Mesendoderm (in vitro differentiated cells): Measurements from ENCODE around the gene ZFP91.

Experiments used
- DNase-seq: peaks from one replicate; pipeline ENCODE4 v3.0.0; 2013
- H2AK5ac ChIP-seq: 2 replicates; pipeline ENCODE4 v1.6.1; 2013; ENCODE audit warnings: low read length, inconsistent platforms
- H2BK120ac ChIP-seq: 2 replicates; pipeline ENCODE4 v1.6.1; 2013; ENCODE audit warnings: low read depth, mild to moderate bottlenecking, low read length, moderate library complexity, mixed read lengths
- H2BK15ac ChIP-seq: replicated peaks from 2 replicates; pipeline ENCODE4 v1.6.1; 2013; ENCODE audit warnings: low read depth, mild to moderate bottlenecking, moderate library complexity
- H2BK5ac ChIP-seq: 2 replicates; pipeline ENCODE4 v1.6.1; 2013; ENCODE audit warnings: low read length, inconsistent platforms
- H3K18ac ChIP-seq: 2 replicates; pipeline ENCODE4 v1.6.1; 2013; ENCODE audit warnings: mild to moderate bottlenecking, low read length, mixed read lengths
- H3K23ac ChIP-seq: one replicate; pipeline ENCODE4 v1.6.1; 2013; ENCODE audit warnings: low read length
- H3K27ac ChIP-seq: 2 replicates; pipeline ENCODE4 v1.5.1; 2013; ENCODE audit warnings: low read depth, mild to moderate bottlenecking, inconsistent platforms, low read length, moderate library complexity
- H3K27me3 ChIP-seq: 2 replicates; pipeline ENCODE4 v1.6.1; 2013; ENCODE audit warnings: low read length, control low read depth, mild to moderate bottlenecking, inconsistent platforms; ENCODE audit not compliant: insufficient read depth, poor library complexity
- H3K36me3 ChIP-seq: 2 replicates; pipeline ENCODE4 v1.6.1; 2013; ENCODE audit warnings: low read length, inconsistent platforms; ENCODE audit not compliant: control insufficient read depth, insufficient read depth
- H3K4ac ChIP-seq: one replicate; pipeline ENCODE4 v1.6.1; 2013; ENCODE audit warnings: low read depth, mild to moderate bottlenecking, low read length, moderate library complexity
- H3K4me1 ChIP-seq: 2 replicates; pipeline ENCODE4 v1.6.1; 2013; ENCODE audit warnings: low read depth, low read length, inconsistent platforms; ENCODE audit not compliant: control insufficient read depth
- H3K4me2 ChIP-seq: 2 replicates; pipeline ENCODE4 v1.6.1; 2013; ENCODE audit warnings: low read length
- H3K4me3 ChIP-seq: 2 replicates; pipeline ENCODE4 v1.5.1; 2013; ENCODE audit warnings: mild to moderate bottlenecking, low read length
- H3K56ac ChIP-seq: one replicate; pipeline ENCODE4 v1.6.1; 2013; ENCODE audit warnings: low read length
- H3K79me1 ChIP-seq: 2 replicates; pipeline ENCODE4 v1.6.1; 2013; ENCODE audit warnings: low read length, inconsistent platforms
- H3K79me2 ChIP-seq: 2 replicates; pipeline ENCODE4 v1.6.1; 2013; ENCODE audit warnings: mild to moderate bottlenecking, low read length; ENCODE audit not compliant: control insufficient read depth, insufficient read depth
- H3K9ac ChIP-seq: 2 replicates; pipeline ENCODE4 v1.6.1; 2013; ENCODE audit warnings: low read length, inconsistent platforms
- H4K5ac ChIP-seq: one replicate; pipeline ENCODE4 v1.6.1; 2013; ENCODE audit warnings: low read length
- H4K8ac ChIP-seq: one replicate; pipeline ENCODE4 v1.6.1; 2013; ENCODE audit warnings: low read depth, mild to moderate bottlenecking, control low read depth, low read length, moderate library complexity
- WGBS: extraction: QIAGEN DNeasy Blood & Tissue Kit; methylation state at CpG from one replicate; pipeline ENCODE4 v1.1.7; 2013; ENCODE audit warnings: low lambda C conversion rate, missing lambda C conversion rate; ENCODE audit not compliant: insufficient coverage; ENCODE audit errors: extremely low coverage; 5-methylcytosine and 5-hydroxymethylcytosine counted together

ZFP91 gene

DNA sequence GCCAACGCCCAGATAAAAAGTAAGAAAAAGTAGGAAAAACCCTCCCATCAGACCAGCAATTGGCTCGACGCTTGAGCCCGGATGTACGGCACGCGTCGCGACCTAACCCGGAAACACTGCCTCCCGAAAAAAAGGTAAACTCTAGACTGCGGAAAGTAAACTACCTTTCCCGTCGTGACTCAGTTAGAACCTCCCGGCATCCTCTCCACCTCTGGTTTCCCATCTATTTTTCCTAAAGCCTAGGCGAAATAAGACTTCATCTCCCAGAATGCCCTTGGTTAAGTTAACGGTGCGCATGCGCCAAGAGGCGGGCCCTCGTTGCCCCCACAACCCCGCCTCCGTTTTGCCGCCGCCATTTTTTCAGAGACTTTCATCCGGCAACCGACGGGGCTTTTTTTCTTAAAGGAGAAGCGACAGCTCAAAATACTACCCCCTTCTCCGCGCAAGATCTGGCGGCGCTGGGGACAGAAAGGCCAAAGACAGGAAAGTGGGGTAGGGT is 678 bp upstream of the ZFP91 start:
- peak; percentile 99 for DNase-seq
- peak overlapping the region; percentile 93 for H3K56ac ChIP-seq
- WGBS, result no CpG with 5 or more reads among the region's 33 CpGs
- H3K79me1 ChIP-seq, result no peaks in the 10 kb centered on the region
- peak overlapping the region; percentile 89 for H3K9ac ChIP-seq
- H3K23ac ChIP-seq, result peak overlapping the region; percentile 34
- no peak overlapping the region for H4K5ac ChIP-seq
- H3K4me2 ChIP-seq, result peak overlapping the region; percentile 71
- H3K4ac ChIP-seq, result peak overlapping the region; percentile 99
- H3K18ac ChIP-seq, result peak overlapping the region; percentile 99
- peak overlapping the region; percentile 64 for H2BK5ac ChIP-seq
- H3K79me2 ChIP-seq, result peaks cover 25% of the 10 kb centered on the region
- peak overlapping the region; percentile 7 for H4K8ac ChIP-seq
- H3K4me1 ChIP-seq, result no peaks in the 10 kb centered on the region
- H2BK15ac ChIP-seq, result no peak overlapping the region
- H3K27ac ChIP-seq, result peak overlapping the region; percentile 86
- no peak overlapping the region for H2AK5ac ChIP-seq
- no peaks in the 10 kb centered on the region for H3K27me3 ChIP-seq
- H3K4me3 ChIP-seq, result peak overlapping the region; percentile 96
- H2BK120ac ChIP-seq, result peak overlapping the region; percentile 1
- H3K36me3 ChIP-seq, result no peaks in the 10 kb centered on the region

DNA sequence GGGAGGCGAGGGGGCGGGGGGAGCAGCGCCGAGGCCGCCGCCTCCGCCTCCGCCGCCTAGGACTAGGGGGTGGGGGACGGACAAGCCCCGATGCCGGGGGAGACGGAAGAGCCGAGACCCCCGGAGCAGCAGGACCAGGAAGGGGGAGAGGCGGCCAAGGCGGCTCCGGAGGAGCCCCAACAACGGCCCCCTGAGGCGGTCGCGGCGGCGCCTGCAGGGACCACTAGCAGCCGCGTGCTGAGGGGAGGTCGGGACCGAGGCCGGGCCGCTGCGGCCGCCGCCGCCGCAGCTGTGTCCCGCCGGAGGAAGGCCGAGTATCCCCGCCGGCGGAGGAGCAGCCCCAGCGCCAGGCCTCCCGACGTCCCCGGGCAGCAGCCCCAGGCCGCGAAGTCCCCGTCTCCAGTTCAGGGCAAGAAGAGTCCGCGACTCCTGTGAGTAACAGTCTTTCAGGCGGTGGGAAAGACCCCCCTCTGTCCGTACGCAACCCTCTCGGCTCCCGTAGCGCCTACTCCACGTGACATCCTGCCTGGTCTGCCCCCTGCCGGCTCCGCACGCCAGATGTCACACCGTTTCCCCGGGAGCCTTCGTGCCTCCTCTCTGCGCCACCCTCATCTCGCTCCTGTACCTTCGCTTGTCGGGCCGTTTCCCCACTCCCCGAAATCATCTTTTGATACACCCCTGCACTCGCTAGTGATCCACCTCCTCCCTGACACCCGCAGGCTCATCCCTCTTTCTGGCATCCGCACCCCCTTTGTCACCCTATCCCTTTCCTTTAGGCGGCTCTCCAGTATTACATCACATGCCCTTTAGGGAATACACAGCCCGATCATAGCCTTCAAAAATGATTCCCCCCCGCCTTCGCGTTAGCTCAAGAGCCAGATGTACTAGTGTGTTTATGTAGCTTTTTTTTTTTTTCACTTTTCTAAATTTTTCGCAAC is 598 bp downstream of the ZFP91 start:
- Histone ChIP-seq H3K4me2 (peak overlapping the region; percentile 60), H2BK120ac (no peak overlapping the region), H4K8ac (peak overlapping the region; percentile 83), H2AK5ac (no peak overlapping the region), H3K18ac (peak overlapping the region; percentile 94), H3K4me3 (peak overlapping the region; percentile 96), H2BK15ac (no peak overlapping the region), H3K27me3 (no peaks in the 10 kb centered on the region), H3K4ac (peak overlapping the region; percentile 98), H3K9ac (peak overlapping the region; percentile 94), H3K79me1 (no peaks in the 10 kb centered on the region), H3K4me1 (no peaks in the 10 kb centered on the region), H3K27ac (peak overlapping the region; percentile 99), H3K79me2 (peaks cover 29% of the 10 kb centered on the region), H4K5ac (no peak overlapping the region), H3K36me3 (no peaks in the 10 kb centered on the region), H3K56ac (peak overlapping the region; percentile 97), H2BK5ac (peak overlapping the region; percentile 90), H3K23ac (peak overlapping the region; percentile 50)
- no CpG with 5 or more reads among the region's 78 CpGs for WGBS
- DNase-seq, result peak; percentile 93

DNA sequence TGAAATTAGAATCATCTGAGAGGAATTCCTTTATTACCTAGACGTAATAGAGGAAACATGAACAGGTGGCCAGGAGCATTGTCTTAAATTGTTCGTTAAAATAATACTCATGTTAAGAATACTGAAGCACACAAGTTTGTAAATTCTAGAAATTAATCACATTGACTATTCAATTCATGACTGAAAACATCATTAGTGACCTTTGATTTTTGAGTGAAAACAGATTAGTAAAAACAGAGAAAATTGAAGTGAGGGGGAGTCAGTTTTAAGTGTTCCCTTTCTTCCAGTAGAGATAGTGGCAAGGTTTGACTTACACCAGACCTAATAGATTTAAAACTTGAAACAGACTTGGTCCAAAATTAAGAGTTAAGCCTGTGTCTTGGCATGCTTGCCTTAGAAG is 1.4 kb downstream of the ZFP91 start:
- H4K8ac ChIP-seq, result no peak overlapping the region
- DNase-seq, result no peak
- peak overlapping the region; percentile 28 for H3K9ac ChIP-seq
- H2AK5ac ChIP-seq, result no peak overlapping the region
- H3K23ac ChIP-seq, result no peak overlapping the region
- H3K36me3 ChIP-seq, result no peaks in the 10 kb centered on the region
- no peak overlapping the region for H3K4me3 ChIP-seq
- no peaks in the 10 kb centered on the region for H3K79me1 ChIP-seq
- H2BK5ac ChIP-seq, result no peak overlapping the region
- WGBS, result no CpG with 5 or more reads among the region's 2 CpGs
- H3K4me2 ChIP-seq, result peak overlapping the region; percentile 9
- H4K5ac ChIP-seq, result no peak overlapping the region
- no peak overlapping the region for H2BK120ac ChIP-seq
- no peak overlapping the region for H3K56ac ChIP-seq
- no peaks in the 10 kb centered on the region for H3K27me3 ChIP-seq
- H2BK15ac ChIP-seq, result no peak overlapping the region
- H3K18ac ChIP-seq, result no peak overlapping the region
- H3K4me1 ChIP-seq, result no peaks in the 10 kb centered on the region
- H3K27ac ChIP-seq, result no peak overlapping the region
- H3K4ac ChIP-seq, result no peak overlapping the region
- peaks cover 31% of the 10 kb centered on the region for H3K79me2 ChIP-seq

DNA sequence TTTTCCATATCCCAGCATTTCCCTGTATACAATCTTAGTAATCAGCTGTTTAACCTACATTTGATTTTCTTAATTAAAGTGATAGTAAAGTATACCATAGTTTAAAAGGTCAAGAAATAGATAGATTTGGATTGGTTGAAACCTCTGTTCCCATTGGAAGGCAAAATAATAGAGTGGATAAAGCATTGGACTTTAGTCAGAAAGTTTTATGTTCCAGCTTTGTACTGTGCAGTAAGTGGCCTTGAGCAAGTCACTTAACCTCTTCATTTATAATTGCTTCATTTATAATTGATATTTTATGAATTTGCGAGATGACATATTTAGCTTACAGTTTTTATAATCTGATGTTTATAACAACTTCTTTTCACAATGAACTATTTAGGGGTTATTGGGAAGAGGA is 3.6 kb downstream of the ZFP91 start:
- Histone ChIP-seq H3K4me1 (no peaks in the 10 kb centered on the region), H4K5ac (no peak overlapping the region), H2AK5ac (no peak overlapping the region), H2BK120ac (no peak overlapping the region), H3K36me3 (no peaks in the 10 kb centered on the region), H3K79me2 (peaks cover 39% of the 10 kb centered on the region), H2BK5ac (no peak overlapping the region), H3K56ac (no peak overlapping the region), H3K79me1 (peaks cover 2% of the 10 kb centered on the region), H3K9ac (no peak overlapping the region), H3K18ac (no peak overlapping the region), H3K4me3 (no peak overlapping the region), H2BK15ac (no peak overlapping the region), H3K4ac (no peak overlapping the region), H3K27me3 (no peaks in the 10 kb centered on the region), H3K4me2 (no peak overlapping the region), H4K8ac (no peak overlapping the region), H3K23ac (no peak overlapping the region), H3K27ac (no peak overlapping the region)
- WGBS, result no CpG with 5 or more reads among the region's 1 CpG
- no peak for DNase-seq

DNA sequence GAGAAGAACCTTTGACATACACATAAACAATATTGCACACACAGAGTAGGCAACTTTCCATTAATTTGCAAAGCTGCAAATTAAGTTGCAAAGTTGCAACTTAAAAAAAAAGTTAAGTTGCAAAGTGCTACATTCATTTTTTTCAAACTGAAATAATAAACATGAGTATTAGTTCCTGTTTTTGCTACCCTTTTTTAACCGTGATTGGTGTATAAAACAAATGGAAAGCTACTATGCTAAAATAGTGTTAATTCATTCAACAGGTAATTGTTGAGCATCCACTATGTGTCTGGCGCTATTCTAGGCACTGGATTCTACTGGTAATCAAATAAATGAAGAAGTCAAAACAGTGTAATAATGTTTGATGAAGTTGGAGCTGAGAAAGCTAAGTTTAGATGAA is 8.1 kb downstream of the ZFP91 start:
- Histone ChIP-seq H3K23ac (no peak overlapping the region), H3K18ac (no peak overlapping the region), H3K4me3 (no peak overlapping the region), H3K4ac (no peak overlapping the region), H4K8ac (no peak overlapping the region), H2BK15ac (no peak overlapping the region), H3K56ac (no peak overlapping the region), H2AK5ac (no peak overlapping the region), H4K5ac (no peak overlapping the region), H2BK5ac (no peak overlapping the region), H3K4me1 (no peaks in the 10 kb centered on the region), H3K36me3 (no peaks in the 10 kb centered on the region), H3K4me2 (no peak overlapping the region), H2BK120ac (no peak overlapping the region), H3K79me1 (peaks cover 4% of the 10 kb centered on the region), H3K27ac (no peak overlapping the region), H3K27me3 (no peaks in the 10 kb centered on the region), H3K9ac (no peak overlapping the region), H3K79me2 (peaks cover 24% of the 10 kb centered on the region)
- DNase-seq, result no peak
- no CpG with 5 or more reads among the region's 2 CpGs for WGBS
